Suppressor macrophage (primary cell): Measurements from ENCODE around the gene PCDHGA10.
"Not testable (repeated sequence)": the region's sequence is repeated elsewhere in the genome, so short reads cannot be mapped to it uniquely, and the experiment has no call there.

Experiments
- DNase-seq, 4 experiments: peaks; one replicate each; pipeline ENCODE4 v3.0.0-alpha.2; 2020 to 2022

The PCDHGA10 gene

DNA sequence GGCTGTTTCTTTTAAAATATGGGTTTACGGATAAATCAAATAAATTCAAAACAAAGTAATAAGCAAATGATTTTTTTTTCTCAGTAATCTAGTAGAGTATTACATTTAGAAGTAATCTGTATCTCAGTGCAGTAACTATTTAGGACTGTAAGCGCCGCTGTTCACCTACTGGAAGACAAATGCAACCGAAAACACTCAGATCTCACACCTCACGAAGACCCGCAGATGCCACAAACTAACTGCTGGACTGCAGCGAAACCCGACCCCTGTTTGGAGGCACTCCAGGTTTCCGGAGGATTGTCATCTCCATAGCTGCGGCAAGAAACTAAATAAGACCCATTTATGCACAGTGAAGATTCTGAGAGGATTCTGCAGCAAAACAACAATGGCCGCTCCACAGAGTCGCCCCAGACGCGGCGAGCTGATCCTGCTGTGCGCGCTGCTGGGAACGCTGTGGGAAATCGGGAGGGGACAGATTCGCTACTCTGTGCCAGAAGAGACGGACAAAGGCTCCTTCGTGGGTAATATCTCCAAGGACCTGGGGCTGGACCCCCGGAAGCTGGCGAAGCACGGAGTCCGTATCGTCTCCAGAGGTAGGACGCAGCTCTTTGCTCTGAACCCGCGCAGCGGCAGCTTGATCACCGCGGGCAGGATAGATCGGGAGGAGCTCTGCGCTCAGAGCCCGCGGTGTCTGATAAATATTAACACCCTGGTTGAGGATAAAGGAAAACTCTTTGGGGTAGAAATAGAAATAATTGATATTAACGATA is 20.2 kb upstream of the PCDHGA10 start, which contains the start of gene PCDHGA8:
PCDHGA8 (plus strand) TSS at position 205 of the 770 bp plus-strand sequence; CDS start at position 386, 181 bp downstream.
- DNase-seq = no peak

DNA sequence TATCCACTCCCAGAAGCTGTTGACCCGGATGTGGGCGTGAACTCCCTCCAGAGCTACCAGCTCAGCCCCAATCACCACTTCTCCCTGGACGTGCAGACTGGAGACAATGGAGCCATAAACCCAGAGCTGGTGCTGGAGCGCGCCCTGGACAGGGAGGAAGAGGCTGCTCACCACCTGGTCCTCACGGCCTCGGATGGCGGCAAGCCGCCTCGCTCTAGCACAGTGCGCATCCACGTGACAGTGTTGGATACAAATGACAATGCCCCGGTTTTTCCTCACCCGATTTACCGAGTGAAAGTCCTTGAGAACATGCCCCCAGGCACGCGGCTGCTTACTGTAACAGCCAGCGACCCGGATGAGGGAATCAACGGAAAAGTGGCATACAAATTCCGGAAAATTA is 19.5 kb upstream of the PCDHGA10 start:
- DNase-seq = no peak

DNA sequence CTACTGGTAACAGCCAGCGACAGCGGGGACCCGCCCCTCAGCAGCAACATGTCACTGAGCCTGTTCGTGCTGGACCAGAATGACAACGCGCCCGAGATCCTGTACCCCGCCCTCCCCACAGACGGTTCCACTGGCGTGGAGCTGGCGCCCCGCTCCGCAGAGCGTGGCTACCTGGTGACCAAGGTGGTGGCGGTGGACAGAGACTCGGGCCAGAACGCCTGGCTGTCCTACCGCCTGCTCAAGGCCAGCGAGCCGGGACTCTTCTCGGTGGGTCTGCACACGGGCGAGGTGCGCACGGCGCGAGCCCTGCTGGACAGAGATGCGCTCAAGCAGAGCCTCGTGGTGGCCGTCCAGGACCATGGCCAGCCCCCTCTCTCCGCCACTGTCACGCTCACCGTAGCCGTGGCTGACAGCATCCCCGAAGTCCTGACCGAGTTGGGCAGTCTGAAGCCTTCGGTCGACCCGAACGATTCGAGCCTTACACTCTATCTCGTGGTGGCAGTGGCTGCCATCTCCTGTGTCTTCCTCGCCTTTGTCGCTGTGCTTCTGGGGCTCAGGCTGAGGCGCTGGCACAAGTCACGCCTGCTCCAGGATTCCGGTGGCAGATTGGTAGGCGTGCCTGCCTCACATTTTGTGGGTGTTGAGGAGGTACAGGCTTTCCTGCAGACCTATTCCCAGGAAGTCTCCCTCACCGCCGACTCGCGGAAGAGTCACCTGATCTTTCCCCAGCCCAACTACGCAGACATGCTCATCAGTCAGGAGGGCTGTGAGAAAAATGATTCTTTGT is 18.2 kb upstream of the PCDHGA10 start:
- not testable (repeated sequence) for DNase-seq

DNA sequence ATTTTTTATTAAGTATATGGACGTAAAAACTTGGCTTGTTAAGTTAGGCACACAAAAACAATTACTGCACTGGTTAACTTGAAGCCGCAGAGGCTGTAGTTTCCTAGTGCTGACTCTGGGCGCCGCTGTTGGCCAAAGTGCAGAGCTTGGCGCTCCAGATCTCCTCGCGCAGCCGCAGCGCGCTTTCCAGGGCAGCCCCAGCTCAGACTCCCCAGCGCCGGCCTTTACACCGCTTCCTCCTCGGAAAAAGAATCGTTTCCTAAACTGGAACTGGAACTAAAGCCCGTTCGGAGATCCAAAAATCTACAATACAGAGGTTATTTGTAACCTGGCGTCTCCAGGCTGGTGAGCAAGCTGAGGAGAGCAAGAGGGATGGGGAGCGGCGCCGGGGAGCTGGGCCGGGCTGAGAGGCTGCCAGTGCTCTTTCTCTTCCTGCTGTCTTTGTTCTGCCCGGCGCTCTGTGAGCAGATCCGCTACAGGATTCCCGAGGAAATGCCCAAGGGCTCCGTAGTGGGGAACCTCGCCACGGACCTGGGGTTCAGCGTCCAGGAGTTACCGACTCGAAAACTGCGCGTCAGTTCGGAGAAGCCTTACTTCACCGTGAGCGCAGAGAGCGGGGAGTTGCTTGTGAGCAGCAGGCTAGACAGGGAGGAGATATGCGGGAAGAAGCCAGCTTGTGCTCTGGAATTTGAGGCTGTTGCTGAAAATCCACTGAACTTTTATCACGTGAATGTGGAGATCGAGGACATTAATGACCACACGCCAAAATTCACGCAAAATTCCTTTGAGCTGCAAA is 14.8 kb upstream of the PCDHGA10 start, which contains the start of gene PCDHGB5:
PCDHGB5 (plus strand) TSS at position 192 of the 796 bp plus-strand sequence; CDS start at position 373, 181 bp downstream.
- DNase-seq = peak; percentile 51 to 81 (median 66)

DNA sequence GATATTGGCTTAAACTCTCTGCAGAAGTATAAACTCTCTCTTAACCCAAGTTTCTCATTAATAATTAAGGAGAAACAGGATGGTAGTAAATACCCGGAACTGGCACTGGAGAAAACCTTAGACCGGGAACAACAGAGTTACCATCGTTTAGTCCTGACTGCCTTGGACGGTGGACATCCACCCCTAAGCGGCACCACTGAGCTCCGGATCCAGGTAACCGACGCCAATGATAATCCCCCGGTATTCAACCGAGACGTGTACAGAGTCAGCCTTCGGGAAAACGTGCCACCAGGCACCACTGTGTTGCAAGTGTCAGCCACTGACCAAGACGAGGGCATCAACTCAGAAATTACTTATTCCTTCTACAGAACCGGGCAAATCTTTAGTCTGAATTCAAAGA is 14.2 kb upstream of the PCDHGA10 start:
- no peak for DNase-seq

DNA sequence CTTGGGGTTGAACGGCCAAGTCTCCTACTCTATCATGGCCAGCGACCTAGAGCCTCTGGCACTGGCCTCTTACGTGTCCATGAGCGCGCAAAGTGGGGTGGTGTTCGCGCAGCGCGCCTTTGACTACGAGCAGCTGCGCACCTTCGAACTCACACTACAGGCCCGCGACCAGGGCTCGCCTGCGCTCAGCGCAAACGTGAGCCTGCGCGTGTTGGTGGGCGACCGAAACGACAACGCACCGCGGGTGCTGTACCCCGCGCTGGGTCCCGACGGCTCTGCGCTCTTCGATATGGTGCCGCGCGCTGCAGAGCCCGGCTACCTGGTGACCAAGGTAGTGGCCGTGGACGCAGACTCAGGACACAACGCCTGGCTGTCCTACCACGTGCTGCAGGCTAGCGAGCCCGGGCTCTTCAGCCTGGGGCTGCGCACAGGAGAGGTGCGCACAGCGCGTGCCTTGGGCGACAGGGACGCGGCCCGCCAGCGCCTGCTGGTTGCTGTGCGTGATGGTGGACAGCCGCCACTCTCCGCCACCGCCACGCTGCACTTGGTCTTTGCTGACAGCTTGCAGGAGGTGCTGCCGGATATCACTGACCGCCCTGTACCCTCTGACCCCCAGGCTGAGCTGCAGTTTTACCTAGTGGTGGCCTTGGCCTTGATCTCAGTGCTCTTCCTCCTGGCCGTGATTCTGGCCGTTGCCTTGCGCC is 13.1 kb upstream of the PCDHGA10 start:
- no peak for DNase-seq

DNA sequence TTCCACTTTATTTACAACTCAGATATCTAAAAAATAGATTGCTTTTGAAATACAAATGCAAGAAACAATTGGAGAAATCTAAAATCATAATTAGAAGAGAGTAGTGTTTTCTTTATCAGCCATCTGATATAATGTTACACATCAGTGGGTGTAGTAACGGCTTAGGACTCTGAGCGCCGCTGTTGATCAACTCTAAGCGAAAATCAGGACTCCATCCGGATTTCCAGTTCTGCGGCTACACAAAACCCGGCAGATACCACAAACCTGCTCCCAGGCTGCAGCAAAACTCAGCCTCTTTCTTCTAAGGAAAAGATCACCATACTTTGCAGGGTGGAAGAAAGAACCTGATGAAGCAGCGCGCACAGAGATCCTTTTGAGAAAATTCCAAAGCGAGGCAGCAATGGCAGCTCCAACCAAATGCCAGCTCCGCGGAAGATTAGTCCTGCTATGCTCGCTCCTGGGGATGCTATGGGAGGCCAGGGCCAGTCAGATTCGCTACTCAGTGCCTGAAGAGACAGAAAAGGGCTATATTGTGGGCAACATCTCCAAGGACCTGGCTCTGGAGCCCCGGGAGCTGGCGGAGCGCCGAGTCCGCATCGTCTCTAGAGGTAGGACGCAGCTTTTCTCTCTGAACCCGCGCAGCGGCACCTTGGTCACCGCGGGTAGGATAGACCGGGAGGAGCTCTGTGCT is 10.1 kb upstream of the PCDHGA10 start, which contains the start of gene PCDHGA9:
PCDHGA9 (plus strand) TSS at position 226 of the 691 bp plus-strand sequence; CDS start at position 401, 175 bp downstream.
- peak; percentile 15 to 52 (median 44) for DNase-seq

DNA sequence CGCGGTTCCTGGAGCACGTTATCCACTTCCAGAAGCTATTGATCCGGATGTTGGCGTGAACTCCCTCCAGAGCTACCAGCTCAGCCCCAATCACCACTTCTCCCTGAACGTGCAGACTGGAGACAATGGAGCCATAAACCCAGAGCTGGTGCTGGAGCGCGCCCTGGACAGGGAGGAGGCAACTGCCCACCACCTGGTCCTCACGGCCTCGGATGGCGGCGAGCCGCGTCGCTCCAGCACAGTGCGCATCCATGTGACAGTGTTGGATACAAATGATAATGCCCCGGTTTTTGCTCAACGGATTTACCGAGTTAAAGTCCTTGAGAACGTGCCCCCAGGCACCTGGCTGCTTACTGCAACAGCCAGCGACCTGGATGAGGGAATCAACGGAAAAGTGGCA is 9.4 kb upstream of the PCDHGA10 start:
- no peak for DNase-seq

DNA sequence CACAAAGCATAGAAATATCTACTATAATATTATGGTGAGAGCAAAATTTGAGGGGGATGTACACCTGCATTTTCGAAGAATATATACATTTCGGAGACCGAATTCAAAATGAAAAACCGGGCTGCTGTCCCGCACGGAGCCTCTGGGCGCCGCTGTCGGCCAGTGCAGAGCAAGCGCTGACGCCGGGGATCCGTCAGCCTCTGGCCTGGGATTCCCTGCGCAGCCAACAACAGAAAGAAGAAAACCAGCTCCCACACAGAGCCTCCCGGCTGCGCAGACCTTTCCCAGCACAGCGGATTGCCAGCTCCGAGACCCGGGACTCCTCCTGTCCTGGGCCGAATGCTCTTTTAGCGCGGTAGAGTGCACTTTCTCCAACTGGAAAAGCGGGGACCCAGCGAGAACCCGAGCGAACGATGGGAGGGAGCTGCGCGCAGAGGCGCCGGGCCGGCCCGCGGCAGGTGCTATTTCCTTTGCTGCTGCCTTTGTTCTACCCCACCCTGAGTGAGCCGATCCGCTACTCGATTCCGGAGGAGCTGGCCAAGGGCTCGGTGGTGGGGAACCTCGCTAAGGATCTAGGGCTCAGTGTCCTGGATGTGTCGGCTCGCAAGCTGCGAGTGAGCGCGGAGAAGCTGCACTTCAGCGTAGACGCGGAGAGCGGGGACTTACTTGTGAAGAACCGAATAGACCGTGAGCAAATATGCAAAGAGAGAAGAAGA is 4.8 kb upstream of the PCDHGA10 start, which contains the start of gene PCDHGB6:
PCDHGB6 (plus strand) TSS at position 232 of the 716 bp plus-strand sequence; CDS start at position 414, 182 bp downstream.
- DNase-seq = peak; percentile 43 to 81 (median 62)

DNA sequence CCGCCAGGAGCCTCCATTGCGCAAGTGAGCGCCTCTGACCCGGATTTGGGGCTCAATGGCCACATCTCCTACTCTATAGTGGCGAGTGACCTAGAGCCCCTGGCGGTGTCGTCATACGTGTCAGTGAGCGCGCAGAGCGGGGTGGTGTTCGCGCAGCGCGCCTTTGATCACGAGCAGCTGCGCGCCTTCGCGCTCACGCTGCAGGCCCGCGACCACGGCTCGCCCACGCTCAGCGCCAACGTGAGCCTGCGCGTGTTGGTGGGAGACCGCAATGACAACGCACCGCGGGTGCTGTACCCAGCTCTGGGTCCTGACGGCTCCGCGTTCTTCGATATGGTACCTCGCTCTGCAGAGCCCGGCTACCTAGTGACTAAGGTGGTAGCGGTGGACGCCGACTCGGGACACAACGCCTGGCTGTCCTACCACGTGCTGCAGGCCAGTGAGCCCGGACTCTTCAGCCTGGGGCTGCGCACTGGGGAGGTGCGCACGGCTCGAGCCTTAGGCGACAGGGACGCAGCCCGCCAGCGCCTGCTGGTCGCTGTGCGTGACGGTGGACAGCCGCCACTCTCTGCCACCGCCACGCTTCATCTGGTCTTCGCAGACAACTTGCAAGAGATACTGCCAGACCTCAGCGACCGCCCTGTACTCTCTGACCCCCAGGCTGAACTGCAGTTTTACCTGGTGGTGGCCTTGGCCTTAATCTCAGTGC is 3.0 kb upstream of the PCDHGA10 start:
- DNase-seq = no peak

DNA sequence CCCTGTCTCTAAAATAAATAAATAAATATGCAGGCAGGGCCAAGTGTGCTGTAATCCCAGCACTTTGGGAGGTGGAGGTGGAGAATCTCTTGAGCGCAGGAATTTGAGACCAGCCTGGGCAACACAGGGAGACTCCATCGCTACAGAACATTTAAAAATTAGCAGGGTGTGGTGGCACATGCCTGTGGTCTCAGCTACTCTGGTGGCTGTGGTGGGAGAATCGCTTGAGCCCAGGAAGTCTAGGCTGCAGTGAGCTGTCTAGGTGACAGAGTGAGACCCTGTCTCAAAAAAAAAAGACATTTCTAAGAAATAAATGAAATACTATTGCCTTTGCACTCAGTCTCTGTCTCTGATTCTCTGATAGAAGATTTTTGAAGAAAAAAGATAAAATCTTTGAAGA is 1.2 kb upstream of the PCDHGA10 start:
- DNase-seq = no peak

DNA sequence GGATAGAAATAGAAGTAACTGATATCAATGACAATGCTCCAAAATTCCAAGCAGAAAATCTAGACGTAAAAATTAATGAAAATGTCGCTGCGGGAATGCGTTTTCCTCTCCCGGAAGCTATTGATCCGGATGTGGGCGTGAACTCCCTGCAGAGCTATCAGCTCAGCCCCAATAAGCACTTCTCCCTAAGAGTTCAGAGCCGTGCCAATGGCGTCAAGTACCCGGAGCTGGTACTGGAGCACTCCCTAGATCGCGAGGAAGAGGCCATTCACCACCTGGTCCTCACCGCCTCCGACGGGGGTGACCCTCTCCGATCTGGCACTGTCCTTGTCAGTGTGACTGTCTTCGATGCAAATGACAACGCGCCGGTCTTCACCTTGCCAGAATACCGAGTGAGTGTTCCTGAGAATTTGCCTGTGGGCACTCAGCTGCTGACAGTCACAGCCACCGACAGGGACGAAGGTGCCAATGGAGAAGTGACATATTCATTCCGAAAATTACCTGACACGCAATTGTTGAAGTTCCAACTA is 818 bp downstream of the PCDHGA10 start:
- DNase-seq = no peak

DNA sequence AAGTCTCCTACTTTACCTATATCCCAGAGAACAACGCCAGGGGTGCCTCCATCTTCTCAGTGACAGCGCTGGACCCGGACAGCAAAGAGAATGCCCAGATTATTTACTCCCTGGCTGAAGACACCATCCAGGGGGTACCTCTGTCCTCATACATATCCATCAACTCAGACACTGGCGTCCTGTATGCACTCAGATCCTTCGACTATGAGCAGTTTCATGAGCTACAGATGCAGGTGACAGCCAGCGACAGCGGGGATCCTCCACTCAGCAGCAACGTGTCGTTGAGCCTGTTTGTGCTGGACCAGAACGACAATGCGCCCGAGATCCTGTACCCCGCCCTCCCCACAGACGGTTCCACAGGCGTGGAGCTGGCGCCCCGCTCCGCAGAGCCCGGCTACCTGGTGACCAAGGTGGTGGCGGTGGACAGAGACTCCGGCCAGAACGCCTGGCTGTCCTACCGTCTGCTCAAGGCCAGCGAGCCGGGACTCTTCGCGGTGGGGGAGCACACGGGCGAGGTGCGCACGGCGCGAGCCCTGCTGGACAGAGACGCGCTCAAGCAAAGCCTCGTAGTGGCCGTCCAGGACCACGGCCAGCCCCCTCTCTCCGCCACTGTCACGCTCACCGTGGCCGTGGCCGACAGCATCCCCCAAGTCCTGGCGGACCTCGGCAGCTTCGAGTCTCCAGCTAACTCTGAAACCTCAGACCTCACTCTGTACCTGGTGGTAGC is 1.9 kb downstream of the PCDHGA10 start:
- DNase-seq = not testable (repeated sequence)

DNA sequence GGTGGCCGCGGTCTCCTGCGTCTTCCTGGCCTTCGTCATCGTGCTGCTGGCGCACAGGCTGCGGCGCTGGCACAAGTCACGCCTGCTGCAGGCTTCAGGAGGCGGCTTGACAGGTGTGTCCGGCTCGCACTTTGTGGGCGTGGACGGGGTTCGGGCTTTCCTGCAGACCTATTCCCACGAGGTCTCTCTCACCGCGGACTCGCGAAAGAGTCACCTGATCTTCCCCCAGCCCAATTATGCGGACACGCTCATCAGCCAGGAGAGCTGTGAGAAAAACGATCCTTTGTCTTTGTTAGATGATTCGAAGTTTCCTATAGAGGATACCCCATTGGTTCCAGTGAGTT is 2.5 kb downstream of the PCDHGA10 start:
- DNase-seq = not testable (repeated sequence)

DNA sequence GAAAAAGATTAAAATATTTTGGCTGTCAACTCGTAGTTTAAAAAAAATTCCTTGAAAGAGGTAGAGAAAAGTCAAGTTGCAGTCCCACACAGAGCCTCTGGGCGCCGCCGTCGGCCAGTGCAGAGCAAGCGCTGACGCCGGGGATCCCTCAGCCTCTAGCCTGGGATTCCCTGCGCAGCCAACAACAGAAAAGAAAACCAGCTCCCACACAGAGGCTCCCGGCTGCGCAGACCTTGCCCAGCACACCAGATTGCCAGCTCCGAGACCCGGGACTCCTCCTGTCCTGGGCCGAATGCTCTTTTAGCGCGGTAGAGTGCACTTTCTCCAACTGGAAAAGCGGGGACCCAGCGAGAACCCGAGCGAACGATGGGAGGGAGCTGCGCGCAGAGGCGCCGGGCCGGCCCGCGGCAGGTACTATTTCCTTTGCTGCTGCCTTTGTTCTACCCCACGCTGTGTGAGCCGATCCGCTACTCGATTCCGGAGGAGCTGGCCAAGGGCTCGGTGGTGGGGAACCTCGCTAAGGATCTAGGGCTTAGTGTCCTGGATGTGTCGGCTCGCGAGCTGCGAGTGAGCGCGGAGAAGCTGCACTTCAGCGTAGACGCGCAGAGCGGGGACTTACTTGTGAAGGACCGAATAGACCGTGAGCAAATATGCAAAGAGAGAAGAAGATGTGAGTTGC is 4.8 kb downstream of the PCDHGA10 start, which contains the start of gene PCDHGB7:
PCDHGB7 (plus strand) TSS at position 184 of the 679 bp plus-strand sequence; CDS start at position 367, 183 bp downstream.
- peak; percentile 83 to 93 (median 88) for DNase-seq

DNA sequence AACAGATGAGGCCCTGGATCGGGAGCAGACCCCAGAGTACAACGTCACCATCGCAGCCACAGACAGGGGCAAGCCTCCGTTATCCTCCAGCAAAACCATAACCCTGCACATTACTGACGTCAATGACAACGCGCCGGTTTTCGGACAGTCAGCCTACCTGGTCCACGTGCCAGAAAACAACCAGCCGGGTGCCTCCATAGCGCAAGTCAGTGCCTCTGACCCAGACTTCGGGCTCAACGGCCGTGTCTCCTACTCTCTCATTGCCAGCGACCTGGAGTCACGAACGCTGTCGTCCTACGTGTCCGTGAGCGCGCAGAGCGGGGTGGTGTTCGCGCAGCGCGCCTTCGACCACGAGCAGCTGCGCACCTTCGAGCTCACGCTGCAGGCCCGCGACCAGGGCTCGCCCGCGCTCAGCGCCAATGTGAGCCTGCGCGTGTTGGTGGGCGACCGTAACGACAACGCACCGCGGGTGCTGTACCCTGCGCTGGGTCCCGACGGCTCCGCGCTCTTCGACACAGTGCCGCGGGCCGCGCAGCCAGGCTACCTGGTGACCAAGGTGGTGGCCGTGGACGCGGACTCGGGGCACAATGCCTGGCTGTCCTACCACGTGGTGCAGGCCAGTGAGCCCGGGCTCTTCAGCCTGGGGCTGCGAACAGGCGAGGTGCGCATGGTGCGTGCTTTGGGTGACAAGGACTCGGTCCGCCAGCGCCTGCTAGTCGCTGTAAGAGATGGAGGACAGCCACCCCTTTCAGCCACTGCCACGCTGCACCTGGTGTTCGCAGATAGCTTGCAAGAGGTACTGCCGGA is 6.5 kb downstream of the PCDHGA10 start:
- no peak for DNase-seq

DNA sequence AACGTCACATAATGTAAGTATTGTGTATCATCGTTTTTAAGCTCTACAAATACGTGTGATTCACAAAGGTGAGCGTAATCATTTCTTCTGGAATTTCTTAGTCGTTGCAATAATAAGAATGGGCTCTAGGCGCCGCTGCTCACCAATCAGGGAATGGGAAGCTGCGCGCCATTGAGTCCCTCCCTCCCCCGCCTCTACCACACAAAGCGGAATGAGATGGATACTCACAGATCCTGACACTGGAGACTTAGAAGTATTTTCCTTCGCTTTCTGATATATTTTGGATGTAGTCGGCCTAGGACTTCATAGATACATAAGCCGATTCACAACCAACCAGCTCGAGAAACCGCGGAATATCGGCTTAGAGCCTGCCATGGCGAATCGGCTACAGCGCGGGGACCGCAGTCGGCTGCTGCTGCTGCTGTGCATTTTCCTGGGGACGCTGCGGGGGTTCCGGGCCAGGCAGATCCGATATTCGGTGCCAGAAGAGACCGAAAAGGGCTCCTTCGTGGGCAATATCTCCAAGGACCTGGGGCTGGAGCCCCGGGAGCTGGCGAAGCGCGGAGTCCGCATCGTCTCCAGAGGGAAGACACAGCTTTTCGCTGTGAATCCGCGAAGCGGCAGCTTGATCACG is 8.2 kb downstream of the PCDHGA10 start, which contains the start of gene PCDHGA11:
PCDHGA11 (plus strand) TSS at position 197 of the 634 bp plus-strand sequence; CDS start at position 374, 177 bp downstream.
- DNase-seq = peak; percentile 79 to 87 (median 86)
